ENCODE data around the gene MOB3A. TPM values are rescaled to one million over a fixed set of nuclear protein-coding genes. Genes with fewer than 3 reads are reported as not detected.

The MOB3A gene
- total and polyA plus RNA-seq, 2 of the 13 experiments (the other 11 are each of a cell fraction or from before 2014, with no cell fraction given): 3.5 to 17.8 TPM

- TF ChIP-seq ZNF33B (CRISPR knock-in tag; IDR thresholded peaks at IDR 0.05) (0 out of 2 replicates have a peak, but pooled peaks have one; percentile 61), GPBP1L1 (CRISPR knock-in tag; IDR thresholded peaks at IDR 0.05) (no peak), ZNF337 (CRISPR knock-in tag; IDR thresholded peaks at IDR 0.05; ENCODE audit: borderline replicate concordance, low read depth) (no peak), HINFP (CRISPR knock-in tag; IDR thresholded peaks at IDR 0.05; ENCODE audit: low read depth) (no peak), TBX2 (CRISPR knock-in tag; IDR thresholded peaks at IDR 0.05; ENCODE audit: borderline replicate concordance) (peak; percentile 24; the same call in 1 of the 2 replicates), MAZ (IDR thresholded peaks at IDR 0.05; ENCODE audit: borderline replicate concordance, low read depth, low read length) (no peak), MAZ (CRISPR knock-in tag; IDR thresholded peaks at IDR 0.05; ENCODE audit: low read depth) (no peak), TOPORS (CRISPR knock-in tag; IDR thresholded peaks at IDR 0.05) (no peak), ZNF792 (CRISPR knock-in tag; IDR thresholded peaks at IDR 0.05) (no peak), HCFC1 (IDR thresholded peaks at IDR 0.05; ENCODE audit: low read depth, low read length) (no peak), FOXO4 (CRISPR knock-in tag; conservative IDR thresholded peaks at IDR 0.05) (no peak), MYC (CRISPR knock-in tag; IDR thresholded peaks at IDR 0.05; ENCODE audit: borderline replicate concordance) (peak; percentile 63), TRAFD1 (CRISPR knock-in tag; IDR thresholded peaks at IDR 0.05; ENCODE audit: borderline replicate concordance) (no peak), CC2D1A (CRISPR knock-in tag; IDR thresholded peaks at IDR 0.05) (no peak), PHF5A (CRISPR knock-in tag; IDR thresholded peaks at IDR 0.05; ENCODE audit: low read depth, unreplicated experiment) (no peak), SCMH1 (CRISPR knock-in tag; IDR thresholded peaks at IDR 0.05; ENCODE audit: borderline replicate concordance) (no peak), ZNF724P (CRISPR knock-in tag; IDR thresholded peaks at IDR 0.05; ENCODE audit: borderline replicate concordance) (no peak), BRCA1 (CRISPR knock-in tag; IDR thresholded peaks at IDR 0.05) (no peak), NFATC3 (CRISPR knock-in tag; IDR thresholded peaks at IDR 0.05) (no peak), PLRG1 (conservative IDR thresholded peaks at IDR 0.05) (no peak), MYPOP (CRISPR knock-in tag; IDR thresholded peaks at IDR 0.05) (no peak), BRF2 (CRISPR knock-in tag; IDR thresholded peaks at IDR 0.05) (no peak)
Measured at GRCh38 chr19:2064788-2065524, 31.2 kb downstream of the MOB3A start (continued).

Data from HepG2 (cell line).